Measurements from ENCODE around the gene CASK.

Gene CASK

DNA sequence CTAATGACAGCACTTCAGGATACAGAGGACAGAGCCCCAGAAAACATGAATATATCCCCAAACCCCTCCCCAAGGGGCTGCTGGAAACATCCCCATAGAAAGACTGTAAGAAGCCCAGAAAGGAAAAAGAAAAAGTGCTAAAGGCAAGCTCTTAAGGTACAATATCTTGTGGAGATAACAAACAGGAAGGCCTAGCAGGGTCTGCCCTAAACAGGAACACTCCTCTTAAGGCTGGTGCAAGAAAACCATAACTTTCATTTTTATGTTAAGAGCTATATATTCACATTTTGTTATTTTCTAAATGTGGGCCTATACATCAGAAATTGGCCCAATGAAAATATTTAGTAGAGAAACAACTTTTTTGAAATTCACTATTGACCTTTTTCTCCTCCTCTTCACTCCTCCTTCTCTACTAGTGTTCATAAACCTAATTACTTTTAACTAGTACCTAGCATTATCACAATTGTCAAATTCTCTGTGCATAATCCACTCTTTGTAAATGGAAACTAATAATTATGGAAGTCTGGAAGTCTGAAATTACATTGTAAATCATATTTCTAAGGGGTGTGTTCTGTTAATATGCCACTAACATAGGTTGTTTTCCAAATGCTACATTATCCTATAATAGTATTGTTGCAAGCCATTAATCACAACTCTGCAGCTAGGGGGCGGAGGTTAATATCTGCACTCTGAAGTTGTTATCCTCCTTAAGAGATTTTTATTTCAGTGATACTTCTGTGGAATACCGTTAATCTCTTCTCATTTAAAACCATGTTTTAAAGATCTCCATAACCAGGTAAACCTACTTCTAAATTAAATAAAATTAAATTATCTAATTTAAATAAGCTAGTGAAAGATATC, 59.8 kb downstream of the CASK start:
- TF ChIP-seq, protein P1, sequence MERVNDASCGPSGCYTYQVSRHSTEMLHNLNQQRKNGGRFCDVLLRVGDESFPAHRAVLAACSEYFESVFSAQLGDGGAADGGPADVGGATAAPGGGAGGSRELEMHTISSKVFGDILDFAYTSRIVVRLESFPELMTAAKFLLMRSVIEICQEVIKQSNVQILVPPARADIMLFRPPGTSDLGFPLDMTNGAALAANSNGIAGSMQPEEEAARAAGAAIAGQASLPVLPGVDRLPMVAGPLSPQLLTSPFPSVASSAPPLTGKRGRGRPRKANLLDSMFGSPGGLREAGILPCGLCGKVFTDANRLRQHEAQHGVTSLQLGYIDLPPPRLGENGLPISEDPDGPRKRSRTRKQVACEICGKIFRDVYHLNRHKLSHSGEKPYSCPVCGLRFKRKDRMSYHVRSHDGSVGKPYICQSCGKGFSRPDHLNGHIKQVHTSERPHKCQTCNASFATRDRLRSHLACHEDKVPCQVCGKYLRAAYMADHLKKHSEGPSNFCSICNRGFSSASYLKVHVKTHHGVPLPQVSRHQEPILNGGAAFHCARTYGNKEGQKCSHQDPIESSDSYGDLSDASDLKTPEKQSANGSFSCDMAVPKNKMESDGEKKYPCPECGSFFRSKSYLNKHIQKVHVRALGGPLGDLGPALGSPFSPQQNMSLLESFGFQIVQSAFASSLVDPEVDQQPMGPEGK (CRISPR knock-in tag; IDR thresholded peaks at IDR 0.05; ENCODE audit: borderline replicate concordance): no peak

DNA sequence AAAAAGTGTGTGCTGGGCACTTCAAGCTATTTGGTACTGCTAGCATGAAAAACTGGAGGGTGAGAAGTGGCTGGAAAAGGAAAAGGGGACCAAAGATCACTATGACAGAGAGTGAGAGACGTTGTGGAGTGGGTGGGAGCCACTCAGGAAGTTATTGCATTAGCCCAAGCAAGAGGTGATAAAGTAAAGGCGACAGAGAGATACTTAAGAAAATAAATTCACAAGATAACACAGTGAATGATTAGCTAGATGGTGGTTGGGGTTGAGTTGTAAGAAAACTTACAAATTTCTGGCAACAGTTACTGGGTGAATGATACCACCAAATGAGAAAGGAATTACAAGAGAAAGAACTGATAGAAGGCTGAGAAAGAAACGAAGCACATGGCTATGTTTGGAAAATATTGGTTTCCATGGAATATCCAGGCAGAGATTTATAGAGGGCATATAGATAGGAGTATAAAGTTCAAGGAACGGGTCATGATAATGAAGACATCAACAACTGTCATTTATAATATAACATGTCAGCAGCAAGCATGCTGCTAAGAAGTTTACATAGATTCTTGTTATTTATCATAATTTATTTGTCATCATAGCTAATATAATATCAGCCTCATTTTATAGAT, 60.7 kb downstream of the CASK start:
- ATAC-seq: no peak
- no peak for TF ChIP-seq OSR1 (CRISPR knock-in tag; IDR thresholded peaks at IDR 0.05)
- no peak for TF ChIP-seq ZC3H10 (CRISPR knock-in tag; IDR thresholded peaks at IDR 0.05)
- TF ChIP-seq ZFP30 (CRISPR knock-in tag; IDR thresholded peaks at IDR 0.05): no peak

More for the DNA sequence above, 59.8 kb downstream of the CASK start:
- ATAC-seq: no peak

DNA sequence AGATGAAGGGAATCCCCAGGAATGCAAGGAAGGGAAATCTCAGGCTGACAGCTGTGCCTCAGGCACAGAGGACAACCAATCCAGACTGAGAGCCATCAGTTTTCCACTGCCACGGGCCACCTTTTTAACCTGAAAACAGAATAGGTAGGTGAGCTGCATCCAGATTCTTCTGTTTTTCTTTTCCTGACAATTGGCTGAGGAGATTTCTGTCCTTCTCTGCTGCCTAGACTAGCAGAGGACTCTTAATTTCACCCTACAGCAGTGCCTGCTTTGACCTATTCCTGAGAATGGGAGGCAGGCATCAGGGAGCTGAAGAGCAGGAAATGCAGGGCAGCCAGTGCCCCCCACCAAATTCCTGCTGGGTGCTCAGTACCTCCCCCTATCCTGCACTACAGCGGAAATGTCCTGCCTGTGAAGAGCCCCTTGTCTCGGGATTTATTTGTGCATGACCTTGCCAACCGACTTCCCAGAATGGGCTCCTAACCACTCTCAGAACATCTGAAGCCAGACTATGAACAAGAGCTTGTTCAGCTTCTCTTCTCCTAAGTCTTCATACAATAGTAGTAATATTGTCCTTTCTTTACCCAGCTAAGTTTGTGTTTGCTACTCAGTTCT, 65.1 kb downstream of the CASK start:
- ATAC-seq: no peak

DNA sequence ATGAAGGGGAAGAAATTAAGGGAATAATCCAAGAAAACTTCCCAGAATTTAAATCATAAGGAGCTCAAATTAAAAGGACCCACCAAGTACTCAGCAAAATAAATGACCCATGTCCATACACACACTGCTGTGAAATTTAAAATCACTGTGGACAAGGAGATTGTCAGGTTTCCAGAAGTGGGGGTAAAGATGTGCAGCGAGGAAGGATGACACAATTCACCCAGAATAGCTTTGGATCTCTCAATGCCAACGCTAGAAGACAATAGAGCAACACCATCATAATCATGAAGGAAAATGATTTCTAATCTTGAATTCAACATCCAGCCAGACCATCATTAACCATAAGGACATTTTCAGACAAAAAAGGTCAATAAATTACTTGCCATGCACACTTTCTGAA, 65.7 kb downstream of the CASK start:
- TF ChIP-seq, protein P2, sequence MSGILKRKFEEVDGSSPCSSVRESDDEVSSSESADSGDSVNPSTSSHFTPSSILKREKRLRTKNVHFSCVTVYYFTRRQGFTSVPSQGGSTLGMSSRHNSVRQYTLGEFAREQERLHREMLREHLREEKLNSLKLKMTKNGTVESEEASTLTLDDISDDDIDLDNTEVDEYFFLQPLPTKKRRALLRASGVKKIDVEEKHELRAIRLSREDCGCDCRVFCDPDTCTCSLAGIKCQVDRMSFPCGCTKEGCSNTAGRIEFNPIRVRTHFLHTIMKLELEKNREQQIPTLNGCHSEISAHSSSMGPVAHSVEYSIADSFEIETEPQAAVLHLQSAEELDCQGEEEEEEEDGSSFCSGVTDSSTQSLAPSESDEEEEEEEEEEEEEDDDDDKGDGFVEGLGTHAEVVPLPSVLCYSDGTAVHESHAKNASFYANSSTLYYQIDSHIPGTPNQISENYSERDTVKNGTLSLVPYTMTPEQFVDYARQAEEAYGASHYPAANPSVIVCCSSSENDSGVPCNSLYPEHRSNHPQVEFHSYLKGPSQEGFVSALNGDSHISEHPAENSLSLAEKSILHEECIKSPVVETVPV (CRISPR knock-in tag; IDR thresholded peaks at IDR 0.05): no peak
- TF ChIP-seq ZC3H10 (CRISPR knock-in tag; IDR thresholded peaks at IDR 0.05) (no peak), TOX (CRISPR knock-in tag; IDR thresholded peaks at IDR 0.05; ENCODE audit: borderline replicate concordance) (no peak), PPARA (CRISPR knock-in tag; IDR thresholded peaks at IDR 0.05; ENCODE audit: borderline replicate concordance) (no peak), CSDC2 (CRISPR knock-in tag; IDR thresholded peaks at IDR 0.05) (no peak)
- no peak for ATAC-seq

More for the DNA sequence above, 65.1 kb downstream of the CASK start:
- TF ChIP-seq, protein P3, sequence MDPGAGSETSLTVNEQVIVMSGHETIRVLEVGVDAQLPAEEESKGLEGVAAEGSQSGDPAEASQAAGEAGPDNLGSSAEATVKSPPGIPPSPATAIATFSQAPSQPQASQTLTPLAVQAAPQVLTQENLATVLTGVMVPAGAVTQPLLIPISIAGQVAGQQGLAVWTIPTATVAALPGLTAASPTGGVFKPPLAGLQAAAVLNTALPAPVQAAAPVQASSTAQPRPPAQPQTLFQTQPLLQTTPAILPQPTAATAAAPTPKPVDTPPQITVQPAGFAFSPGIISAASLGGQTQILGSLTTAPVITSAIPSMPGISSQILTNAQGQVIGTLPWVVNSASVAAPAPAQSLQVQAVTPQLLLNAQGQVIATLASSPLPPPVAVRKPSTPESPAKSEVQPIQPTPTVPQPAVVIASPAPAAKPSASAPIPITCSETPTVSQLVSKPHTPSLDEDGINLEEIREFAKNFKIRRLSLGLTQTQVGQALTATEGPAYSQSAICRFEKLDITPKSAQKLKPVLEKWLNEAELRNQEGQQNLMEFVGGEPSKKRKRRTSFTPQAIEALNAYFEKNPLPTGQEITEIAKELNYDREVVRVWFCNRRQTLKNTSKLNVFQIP (CRISPR knock-in tag; IDR thresholded peaks at IDR 0.05; ENCODE audit: borderline replicate concordance, low read depth): no peak
- TF ChIP-seq ZNF70 (CRISPR knock-in tag; IDR thresholded peaks at IDR 0.05): no peak
- TF ChIP-seq, protein P1 (CRISPR knock-in tag; IDR thresholded peaks at IDR 0.05; ENCODE audit: borderline replicate concordance): no peak
- TF ChIP-seq ZC3H10 (CRISPR knock-in tag; IDR thresholded peaks at IDR 0.05): no peak
- TF ChIP-seq, protein P2 (CRISPR knock-in tag; IDR thresholded peaks at IDR 0.05): no peak
- TF ChIP-seq BACH2 (CRISPR knock-in tag; IDR thresholded peaks at IDR 0.05; ENCODE audit: borderline replicate concordance): no peak
- no peak for TF ChIP-seq ZNF565 (CRISPR knock-in tag; conservative IDR thresholded peaks at IDR 0.05; ENCODE audit: low read depth)
- TF ChIP-seq CSDC2 (CRISPR knock-in tag; IDR thresholded peaks at IDR 0.05): no peak
- TF ChIP-seq OSR1 (CRISPR knock-in tag; IDR thresholded peaks at IDR 0.05): no peak
- no peak for TF ChIP-seq ZNF8 (CRISPR knock-in tag; IDR thresholded peaks at IDR 0.05)

DNA sequence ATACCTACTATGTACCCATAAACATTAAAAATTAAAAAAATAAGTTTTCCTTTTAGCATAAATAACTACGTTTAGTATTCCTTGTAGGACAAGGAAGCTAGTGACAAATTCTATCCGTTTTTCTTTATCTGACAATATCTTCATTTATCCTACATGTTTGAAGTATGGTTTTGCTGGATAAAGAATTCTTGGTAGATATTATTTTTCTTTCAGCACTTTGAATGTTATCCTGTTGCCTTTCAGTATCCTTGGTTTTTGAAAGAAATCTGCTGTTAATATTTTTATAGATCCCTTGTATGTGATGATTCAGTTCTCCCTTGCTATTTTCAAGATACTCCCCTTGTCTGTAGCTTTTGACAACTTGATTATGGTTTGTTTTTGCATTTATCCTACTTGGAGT, 76.6 kb downstream of the CASK start:
- TF ChIP-seq, protein P2 (CRISPR knock-in tag; IDR thresholded peaks at IDR 0.05): no peak
- TF ChIP-seq SNAI2 (CRISPR knock-in tag; IDR thresholded peaks at IDR 0.05): no peak
- TF ChIP-seq ESRRG (CRISPR knock-in tag; IDR thresholded peaks at IDR 0.05): no peak
- TF ChIP-seq, protein P1 (CRISPR knock-in tag; IDR thresholded peaks at IDR 0.05; ENCODE audit: borderline replicate concordance): no peak
- TF ChIP-seq GLIS3 (CRISPR knock-in tag; IDR thresholded peaks at IDR 0.05): no peak
- no peak for TF ChIP-seq TCF4 (CRISPR knock-in tag; IDR thresholded peaks at IDR 0.05; ENCODE audit: borderline replicate concordance)
- TF ChIP-seq ZFP3 (CRISPR knock-in tag; IDR thresholded peaks at IDR 0.05): no peak

More for the DNA sequence above, 76.6 kb downstream of the CASK start:
- ATAC-seq: no peak

All from SK-N-SH treated with all-trans-retinoic acid at 6 μM for 48 hours (cell line).